Prostate gland (tissue), 2 donors: Measurements from ENCODE around the gene MTA1. TPM values are rescaled to one million over a fixed set of nuclear protein-coding genes. Genes with fewer than 3 reads are reported as not detected.

Source experiments
- DNase-seq: peaks from one replicate; pipeline ENCODE4 v3.0.0-alpha.2; 2019; ENCODE audit warnings: low spot score
- H3K27ac ChIP-seq, 2 donors: fragments of 200-600 bp; sonication (generic); 2 replicates each; pipeline ENCODE4 v1.5.1; 2017 to 2019
- H3K27me3 ChIP-seq: fragments of 200-600 bp; sonication (generic); replicated peaks from 2 replicates; pipeline ENCODE4 v1.5.1; 2019; ENCODE audit not compliant: insufficient read depth
- H3K36me3 ChIP-seq, 2 donors: fragments of 200-600 bp; sonication (generic); 1 replicate in 1 of 2; 2 replicates in 1 of 2; pipeline versions ENCODE4 v1.5.1 to v1.8.1; 2017 to 2019
- H3K4me1 ChIP-seq: fragments of 200-600 bp; sonication (generic); replicated peaks from 2 replicates; pipeline ENCODE4 v1.5.1; 2019
- H3K4me3 ChIP-seq, 2 donors: fragments of 200-600 bp; sonication (generic); 2 replicates each; pipeline ENCODE4 v1.5.1; 2017 to 2019
- H3K9me3 ChIP-seq: fragments of 200-600 bp; sonication (generic); 2 replicates; pipeline ENCODE4 v1.5.1; 2017
- CTCF ChIP-seq, 4 experiments: fragments of 200-600 bp in 2 of 4; fragments of 450-650 bp in 2 of 4; sonication (generic) in 2 of 4; IDR thresholded peaks; 1 replicate in 3 of 4; 2 replicates in 1 of 4; pipeline ENCODE4 v1.5.1; 2016 to 2019; ENCODE audit warnings: antibody characterized with exemption in 4 of 4, mild to moderate bottlenecking in 2 of 4, moderate library complexity in 2 of 4
- POLR2A ChIP-seq: fragments of 450-650 bp; IDR thresholded peaks from one replicate; pipeline ENCODE4 v1.6.1; 2016; ENCODE audit warnings: antibody characterized with exemption, mild to moderate bottlenecking
- POLR2AphosphoS5 ChIP-seq: sonication (generic); formaldehyde crosslinking; IDR thresholded peaks from one replicate; pipeline ENCODE4 v1.6.1; 2017; ENCODE audit warnings: antibody characterized with exemption
- WGBS: methylation state at CpG from one replicate; pipeline ENCODE4 v1.1.5; 2018; 5-methylcytosine and 5-hydroxymethylcytosine counted together
- intact Hi-C: fragments of 100-400 bp; cut with DNase I; formaldehyde crosslinking; loops from one replicate; pipeline ENCODE4 v1.14.2; 2022
- total RNA-seq, 2 donors: library from RNA; depleted of rRNA; stranded (reverse); fragments of >200 nt; gene quantifications; one replicate each; pipeline ENCODE4 v1.1.0, GENCODE V29; 2016

Gene MTA1
- total RNA-seq, 2 donors from 2014 or later, result 58.9 to 155 TPM

- intact Hi-C loops, result no loop called here
- no peaks in the 10 kb centered on the region for H3K4me1 ChIP-seq
- H3K9me3 ChIP-seq, result no peaks in the 10 kb centered on the region
- no peak for DNase-seq
- H3K27me3 ChIP-seq, result no peaks in the 10 kb centered on the region
- no peaks in the 10 kb centered on the region for H3K36me3 ChIP-seq
- WGBS, result 81% methylated on average over 12 of the region's 12 CpGs
- no peak overlapping the region for H3K27ac ChIP-seq
- H3K4me3 ChIP-seq, result no peak overlapping the region
- TF ChIP-seq POLR2AphosphoS5 (no peak), POLR2A (no peak)
Observed at GRCh38 chr14:105432657-105433056, 13.0 kb downstream of the MTA1 start.

DNA sequence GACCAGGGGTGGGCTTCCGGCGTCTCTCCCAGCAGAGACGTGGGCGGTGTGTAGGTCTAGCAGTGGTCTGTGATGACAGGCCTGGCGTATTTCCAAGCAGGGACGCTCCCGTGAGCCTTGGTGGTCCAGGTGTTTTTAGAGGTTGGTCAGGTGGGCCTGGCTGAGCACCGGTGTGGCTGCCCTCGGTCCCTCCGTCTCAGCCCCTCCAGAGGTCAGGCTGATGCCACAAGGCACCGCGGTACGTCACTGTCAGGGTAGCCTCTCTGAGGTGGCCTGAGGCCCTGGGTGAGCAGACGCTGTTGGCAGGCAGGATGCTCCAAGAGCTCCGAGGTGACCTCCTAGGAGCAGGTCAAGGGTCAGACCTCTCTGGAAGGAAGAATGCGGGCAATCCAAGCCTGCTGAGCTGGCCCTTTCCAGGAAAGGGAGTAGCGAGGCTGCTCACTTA, 13.6 kb downstream of the MTA1 start:
- no peaks in the 10 kb centered on the region for H3K4me1 ChIP-seq
- no peak overlapping the region for H3K27ac ChIP-seq
- WGBS, result 90% methylated on average over 17 of the region's 17 CpGs
- intact Hi-C loops, result no loop called here
- TF ChIP-seq POLR2A, result no peak
- TF ChIP-seq POLR2AphosphoS5, result no peak
- TF ChIP-seq CTCF (IDR thresholded peaks at IDR 0.05), result no peak
- no peaks in the 10 kb centered on the region for H3K27me3 ChIP-seq
- no peak for DNase-seq
- no peak overlapping the region for H3K4me3 ChIP-seq
- no peaks in the 10 kb centered on the region for H3K36me3 ChIP-seq
- H3K9me3 ChIP-seq, result no peaks in the 10 kb centered on the region

DNA sequence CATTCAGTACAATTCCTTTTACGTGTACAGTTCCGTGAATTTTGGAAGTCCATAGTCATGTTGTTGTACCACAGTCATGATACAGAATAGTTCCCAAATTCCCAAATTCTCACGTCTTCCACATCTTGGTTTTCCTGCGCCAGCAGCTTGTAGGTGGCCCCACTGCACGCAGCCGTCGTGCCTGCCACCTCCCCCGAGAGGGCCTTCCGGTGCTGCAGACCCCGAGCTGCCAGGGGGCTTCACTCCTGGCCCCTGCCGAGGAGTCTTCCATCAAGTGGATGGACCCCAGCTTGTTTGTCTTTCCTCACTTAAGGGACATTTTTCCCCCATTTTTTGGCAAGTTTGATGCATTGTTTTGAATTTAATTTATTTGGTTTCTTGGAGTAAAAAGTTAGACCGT, 16.8 kb downstream of the MTA1 start:
- no peaks in the 10 kb centered on the region for H3K4me1 ChIP-seq
- intact Hi-C loops, result no loop called here
- H3K9me3 ChIP-seq, result no peaks in the 10 kb centered on the region
- no peaks in the 10 kb centered on the region for H3K36me3 ChIP-seq
- DNase-seq, result no peak
- 86% methylated on average over 12 of the region's 12 CpGs for WGBS
- H3K27me3 ChIP-seq, result no peaks in the 10 kb centered on the region
- no peak overlapping the region for H3K4me3 ChIP-seq
- no peak overlapping the region for H3K27ac ChIP-seq
- TF ChIP-seq POLR2AphosphoS5 (no peak), CTCF (IDR thresholded peaks at IDR 0.05) (no peak)

DNA sequence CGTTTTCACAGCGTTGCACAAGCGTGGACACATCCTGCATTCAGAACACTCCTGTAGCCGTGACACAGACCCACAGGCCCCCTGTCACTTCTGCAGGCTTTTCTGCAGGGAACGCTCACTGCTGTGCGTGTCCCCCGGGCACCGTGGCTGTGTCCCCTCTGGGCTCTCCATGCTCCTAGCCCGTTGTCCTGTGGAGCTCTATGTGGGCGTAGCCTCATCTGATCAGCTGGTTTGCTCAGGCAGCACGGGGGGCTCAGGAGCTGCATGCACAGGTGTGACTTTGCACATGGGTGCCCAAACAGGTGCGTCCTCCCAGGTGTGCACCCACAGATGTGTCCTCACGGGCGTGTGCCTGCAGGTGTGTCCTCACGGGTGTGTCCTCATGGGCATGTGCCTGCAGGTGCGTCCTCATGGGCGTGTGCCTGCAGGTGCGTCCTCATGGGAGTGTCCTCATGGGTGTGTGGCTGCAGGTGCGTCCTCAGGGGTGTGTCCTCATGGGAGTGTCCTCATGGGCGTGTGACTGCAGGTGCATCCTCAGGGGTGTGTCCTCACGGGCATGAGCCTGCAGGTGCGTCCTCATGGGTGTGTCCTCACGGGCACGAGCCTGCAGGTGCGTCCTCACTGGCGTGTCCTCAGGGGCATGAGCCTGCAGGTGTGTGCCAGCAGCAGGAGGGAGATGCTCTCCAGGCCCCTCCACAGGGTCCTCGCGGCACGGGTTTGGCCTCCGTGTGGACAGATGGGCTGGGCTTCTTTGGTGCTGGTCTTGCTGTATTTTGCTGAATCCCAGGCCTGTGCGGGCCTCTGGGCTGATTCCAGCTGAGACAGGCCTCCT, 17.5 kb downstream of the MTA1 start:
- no peaks in the 10 kb centered on the region for H3K36me3 ChIP-seq
- no peaks in the 10 kb centered on the region for H3K4me1 ChIP-seq
- H3K27ac ChIP-seq, result no peak overlapping the region
- intact Hi-C loops, result no loop called here
- no peaks in the 10 kb centered on the region for H3K27me3 ChIP-seq
- no peak for DNase-seq
- TF ChIP-seq POLR2A (no peak), POLR2AphosphoS5 (no peak), CTCF (IDR thresholded peaks at IDR 0.05) (no peak)
- no peaks in the 10 kb centered on the region for H3K9me3 ChIP-seq
- H3K4me3 ChIP-seq, result no peak overlapping the region
- WGBS, result 77% methylated on average over 18 of the region's 31 CpGs

- H3K27me3 ChIP-seq, result no peaks in the 10 kb centered on the region
- no peak for DNase-seq
- H3K4me1 ChIP-seq, result no peaks in the 10 kb centered on the region
- H3K27ac ChIP-seq, result no peak overlapping the region
- H3K4me3 ChIP-seq, result no peak overlapping the region
- intact Hi-C loops, result no loop called here
- no peaks in the 10 kb centered on the region for H3K36me3 ChIP-seq
- WGBS, result 94% methylated on average over 16 of the region's 18 CpGs
- TF ChIP-seq POLR2A (no peak), POLR2AphosphoS5 (no peak), CTCF (IDR thresholded peaks at IDR 0.05) (no peak)
- H3K9me3 ChIP-seq, result no peaks in the 10 kb centered on the region
Observed at GRCh38 chr14:105437723-105438500, 18.3 kb downstream of the MTA1 start.
